ENCODE measurements around the gene CDH22.

DNA sequence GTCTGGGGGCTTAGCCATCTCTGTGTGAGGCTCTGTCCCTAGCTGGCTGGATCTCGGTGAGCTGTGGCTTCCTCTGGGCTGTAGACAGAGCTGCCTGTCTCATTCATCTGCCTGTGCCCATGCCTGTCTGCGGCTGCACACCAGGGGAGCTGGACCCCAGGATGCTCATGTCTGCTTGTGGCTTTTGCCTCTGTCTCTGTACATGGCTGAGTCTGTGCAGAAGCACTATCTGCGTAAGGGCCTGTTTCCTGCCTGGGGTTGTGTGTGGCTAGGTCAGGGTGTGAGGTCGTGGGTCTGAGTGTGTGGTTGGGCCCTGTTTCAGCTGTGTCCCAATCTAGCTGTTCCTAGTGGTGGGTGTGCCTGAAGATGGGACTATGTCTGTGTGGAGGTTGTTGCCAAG lies 68.2 kb downstream of the CDH22 start:
- TF ChIP-seq CTCF (IDR thresholded peaks at IDR 0.05), result no peak
- no peak for TF ChIP-seq POLR2AphosphoS5 (IDR thresholded peaks at IDR 0.05; ENCODE audit: low read depth, low read length)
- TF ChIP-seq SIN3A (IDR thresholded peaks at IDR 0.05; ENCODE audit: borderline replicate concordance, insufficient read depth, low read depth, low read length), result no peak
- no peak for TF ChIP-seq TCF7L2 (IDR thresholded peaks at IDR 0.05; ENCODE audit: low read depth, low read length)
- TF ChIP-seq REST (IDR thresholded peaks at IDR 0.05; ENCODE audit: insufficient read depth in 1 of 2, low read depth in 2 of 2, low read length in 1 of 2), result no peak
